PC-3 (cell line): ENCODE results near the gene ZNF316. TPM values are rescaled to one million over a fixed set of nuclear protein-coding genes. Genes with fewer than 3 reads are reported as not detected.

Experiments
- ATAC-seq: fragments of 200-7000 bp; cut with Tn5 transposase; 2 replicates; pipeline ENCODE4 v1.9.1; 2020; ENCODE audit warnings: mild to moderate bottlenecking, moderate library complexity
- BruUV-seq: library from RNA; stranded (reverse); fragments of 400-500 nt; replicated peaks from 2 replicates; lab custom pipeline; 2021; lab: Mats Ljungman, UMichigan
- CTCF ChIA-PET: fragments of 300-600 bp; sonication (Branson Sonifier 250); formaldehyde crosslinking; loops from one replicate; lab custom pipeline; 2022; ENCODE audit warnings: antibody characterized with exemption; lab: Charles Lee
- POLR2A ChIA-PET: fragments of 300-600 bp; sonication (Branson Sonifier 250); formaldehyde crosslinking; loops from one replicate; lab custom pipeline; 2022; ENCODE audit warnings: antibody characterized with exemption; ENCODE audit not compliant: unreplicated experiment; lab: Charles Lee
- DNase-seq: peaks from one replicate; pipeline ENCODE4 v3.0.0-alpha.2; 2015
- H2AFZ ChIP-seq: fragments of 300-600 bp; sonication (generic); 2 replicates; pipeline ENCODE4 v1.6.0; 2016; ENCODE audit warnings: antibody characterized with exemption, low read length
- H3F3A ChIP-seq: fragments of 300-600 bp; sonication (generic); one replicate; pipeline ENCODE4 v1.6.0; 2017; ENCODE audit warnings: antibody characterized with exemption, low read length, control low read depth, mild to moderate bottlenecking; ENCODE audit not compliant: unreplicated experiment
- H3K27ac ChIP-seq: fragments of 300-600 bp; sonication (generic); 2 replicates; pipeline ENCODE4 v1.5.1; 2016; ENCODE audit warnings: mild to moderate bottlenecking, low read length
- H3K27me3 ChIP-seq: fragments of 300-600 bp; sonication (generic); 2 replicates; pipeline ENCODE4 v1.6.1; 2016; ENCODE audit warnings: low read length, mixed read lengths
- H3K36me3 ChIP-seq: fragments of 300-600 bp; sonication (generic); 2 replicates; pipeline ENCODE4 v1.6.1; 2016; ENCODE audit warnings: low read depth, mixed run types, low read length, mixed read lengths
- H3K4me1 ChIP-seq: fragments of 300-600 bp; sonication (generic); 2 replicates; pipeline ENCODE4 v1.5.1; 2016; ENCODE audit warnings: low read length; ENCODE audit not compliant: insufficient read depth
- H3K4me2 ChIP-seq: fragments of 300-600 bp; sonication (generic); 2 replicates; pipeline ENCODE4 v1.6.0; 2016; ENCODE audit warnings: low read length
- H3K4me3 ChIP-seq: fragments of 300-600 bp; sonication (generic); 2 replicates; pipeline ENCODE4 v1.5.1; 2016; ENCODE audit warnings: mild to moderate bottlenecking, low read length, mixed read lengths
- H3K79me2 ChIP-seq: fragments of 300-600 bp; sonication (generic); 2 replicates; pipeline ENCODE4 v1.6.1; 2017; ENCODE audit warnings: low read length, mixed read lengths
- H3K9ac ChIP-seq: fragments of 300-600 bp; sonication (generic); 2 replicates; pipeline ENCODE4 v1.6.0; 2016; ENCODE audit warnings: mild to moderate bottlenecking, low read length
- H3K9me2 ChIP-seq: fragments of 300-600 bp; sonication (generic); replicated peaks from 2 replicates; pipeline ENCODE4 v1.6.1; 2016; ENCODE audit warnings: mixed run types, low read length, mixed read lengths
- H3K9me3 ChIP-seq: fragments of 300-600 bp; sonication (generic); 2 replicates; pipeline ENCODE4 v1.6.1; 2016; ENCODE audit warnings: low read length, mixed read lengths
- H4K20me1 ChIP-seq: fragments of 300-600 bp; sonication (generic); 2 replicates; pipeline ENCODE4 v1.6.1; 2016; ENCODE audit warnings: low read length, mixed read lengths
- EZH2 ChIP-seq: fragments of 300-600 bp; sonication (generic); IDR thresholded peaks from one replicate; pipeline ENCODE4 v1.6.1; 2017; ENCODE audit warnings: antibody characterized with exemption, mild to moderate bottlenecking, low read length; ENCODE audit not compliant: unreplicated experiment
- EZH2phosphoT487 ChIP-seq: fragments of 300-600 bp; sonication (generic); IDR thresholded peaks from 2 replicates; pipeline ENCODE4 v1.6.1; 2018; ENCODE audit warnings: mild to moderate bottlenecking, antibody characterized with exemption, low read length, borderline replicate concordance
- intact Hi-C: fragments of 100-400 bp; cut with micrococcal nuclease; formaldehyde crosslinking; loops from 2 replicates; pipeline ENCODE4 v1.9.0; 2023
- total RNA-seq: library from RNA; depleted of rRNA; stranded (reverse); fragments of >200 nt; gene quantifications from 2 replicates; pipeline ENCODE4 v1.2.3, GENCODE V29; 2014
- TF ChIP-seq, protein P1 (sequence below): fragments of 300-600 bp; sonication (generic); conservative IDR thresholded peaks from 2 replicates; pipeline ENCODE4 v1.5.1; 2017; ENCODE audit warnings: antibody characterized with exemption, low read depth, mild to moderate bottlenecking, low read length

ZNF316 gene
- total RNA-seq, 1 experiment from 2014 or later, result 17.5 TPM

DNA sequence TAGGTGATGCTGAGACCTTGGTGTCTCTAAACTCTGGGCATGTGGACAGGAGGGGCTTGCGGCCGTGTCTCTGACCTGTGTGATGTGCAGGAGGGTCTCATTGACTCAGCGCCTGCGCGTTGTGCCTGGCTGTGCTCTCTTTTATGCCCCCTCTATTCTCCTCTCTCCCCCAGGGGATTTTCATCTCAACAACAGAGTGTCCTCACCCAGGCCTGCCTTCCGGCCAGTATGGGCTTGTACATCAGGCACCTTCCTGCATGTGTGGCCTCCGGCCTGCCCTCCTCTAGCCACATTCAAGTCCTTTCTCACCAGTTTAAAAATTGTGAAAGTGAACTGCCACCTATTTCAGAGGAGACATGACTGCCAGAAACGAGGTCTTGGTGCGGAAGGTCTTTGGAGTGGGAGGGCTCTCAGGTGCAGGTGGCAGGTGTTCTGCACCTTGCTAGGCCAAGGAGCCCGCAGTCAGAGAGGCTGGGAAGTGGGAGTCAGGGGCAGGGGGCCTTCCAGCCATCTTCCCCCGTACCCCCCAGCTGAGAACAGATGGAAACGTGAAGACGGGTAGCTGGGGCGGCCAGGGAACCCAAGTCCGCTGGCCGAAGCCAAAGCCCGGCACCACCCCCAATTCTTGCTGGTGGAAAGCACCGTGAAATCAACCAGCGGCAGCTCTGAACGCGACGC is 47.8 kb upstream of the ZNF316 start:
- H3K4me3 ChIP-seq, result peak overlapping the region; percentile 57
- CTCF ChIA-PET, result interaction anchor here (0.6 kb wide), 1 partner anchor 40 kb away, joined by 5 read pairs; no protein-coding TSS in a partner anchor
- intact Hi-C loops, result no loop called here

DNA sequence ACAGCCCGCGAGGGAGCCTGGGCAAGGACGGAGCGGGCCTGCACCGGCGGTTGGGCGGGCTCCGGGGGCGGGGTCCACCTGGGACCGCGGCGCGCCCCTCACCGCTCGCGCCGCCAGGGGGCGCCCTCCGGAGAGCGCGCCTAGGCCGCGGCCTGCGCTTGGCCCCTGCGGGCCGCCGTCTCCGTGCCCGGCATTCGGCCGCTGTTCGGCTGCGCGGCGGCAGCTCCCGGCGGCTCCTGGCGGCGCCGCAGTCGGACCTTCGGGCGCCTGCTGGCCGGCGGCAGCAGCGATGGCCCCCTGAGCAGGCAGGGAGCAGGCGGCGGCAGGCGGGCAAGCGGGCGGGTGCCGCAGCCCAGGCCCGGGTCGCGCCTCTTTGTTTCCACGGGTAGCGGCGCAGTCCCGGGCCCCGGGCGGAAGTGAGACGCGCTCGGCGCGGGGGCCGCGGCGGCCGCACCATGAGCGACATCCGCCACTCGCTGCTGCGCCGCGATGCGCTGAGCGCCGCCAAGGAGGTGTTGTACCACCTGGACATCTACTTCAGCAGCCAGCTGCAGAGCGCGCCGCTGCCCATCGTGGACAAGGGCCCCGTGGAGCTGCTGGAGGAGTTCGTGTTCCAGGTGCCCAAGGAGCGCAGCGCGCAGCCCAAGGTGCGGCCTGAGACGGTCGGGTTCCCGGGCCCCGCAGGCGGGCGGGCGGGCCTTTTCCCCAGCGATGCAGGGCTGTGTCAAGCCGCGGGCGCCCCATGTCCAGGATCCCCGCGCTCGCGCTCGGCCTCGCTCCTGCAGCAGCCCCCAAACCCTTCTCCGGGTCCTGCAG is 47.1 kb upstream of the ZNF316 start, which contains the start of gene INTS15:
Gene INTS15 (plus strand): TSS at position 193 of the 816 bp plus-strand sequence. CDS start 263 bp downstream, at position 456.
- H3K9me3 ChIP-seq, result no peaks in the 10 kb centered on the region
- BruUV-seq, result no TSS peak
- no peaks in the 10 kb centered on the region; the same call in 1 of the 2 replicates for H3K4me1 ChIP-seq
- no peaks in the 10 kb centered on the region; the same call in 1 of the 2 replicates for H3K36me3 ChIP-seq
- DNase-seq, result peak; percentile 86
- no peak within 1 kb of the TSS for H3K27ac ChIP-seq
- ChIA-PET CTCF (interaction anchor here (1.1 kb wide), 1 partner anchor 13 kb away, joined by 3 read pairs; the partner anchor contains the start of gene ZDHHC4), POLR2A (interaction anchor here (0.6 kb wide), 1 partner anchor 16 kb away, joined by 4 read pairs; no protein-coding TSS in a partner anchor)
- peak within 1 kb of the TSS; percentile 97 for H3K4me2 ChIP-seq
- no peaks in the 10 kb centered on the region for H3F3A ChIP-seq
- peak within 1 kb of the TSS; percentile 99 for H3K4me3 ChIP-seq
- H2AFZ ChIP-seq, result peak within 1 kb of the TSS; percentile 90
- no peaks in the 10 kb centered on the region for H4K20me1 ChIP-seq
- H3K79me2 ChIP-seq, result peaks cover 16% of the 10 kb centered on the region
- no peaks in the 10 kb centered on the region for H3K27me3 ChIP-seq
- no peaks in the 10 kb centered on the region for H3K9me2 ChIP-seq
- intact Hi-C loops, result no loop called here
- peak within 1 kb of the TSS; percentile 82 for H3K9ac ChIP-seq
- peak; percentile 92 for ATAC-seq
- TF ChIP-seq EZH2phosphoT487 (no peak), EZH2 (no peak)
- TF ChIP-seq, protein P1, sequence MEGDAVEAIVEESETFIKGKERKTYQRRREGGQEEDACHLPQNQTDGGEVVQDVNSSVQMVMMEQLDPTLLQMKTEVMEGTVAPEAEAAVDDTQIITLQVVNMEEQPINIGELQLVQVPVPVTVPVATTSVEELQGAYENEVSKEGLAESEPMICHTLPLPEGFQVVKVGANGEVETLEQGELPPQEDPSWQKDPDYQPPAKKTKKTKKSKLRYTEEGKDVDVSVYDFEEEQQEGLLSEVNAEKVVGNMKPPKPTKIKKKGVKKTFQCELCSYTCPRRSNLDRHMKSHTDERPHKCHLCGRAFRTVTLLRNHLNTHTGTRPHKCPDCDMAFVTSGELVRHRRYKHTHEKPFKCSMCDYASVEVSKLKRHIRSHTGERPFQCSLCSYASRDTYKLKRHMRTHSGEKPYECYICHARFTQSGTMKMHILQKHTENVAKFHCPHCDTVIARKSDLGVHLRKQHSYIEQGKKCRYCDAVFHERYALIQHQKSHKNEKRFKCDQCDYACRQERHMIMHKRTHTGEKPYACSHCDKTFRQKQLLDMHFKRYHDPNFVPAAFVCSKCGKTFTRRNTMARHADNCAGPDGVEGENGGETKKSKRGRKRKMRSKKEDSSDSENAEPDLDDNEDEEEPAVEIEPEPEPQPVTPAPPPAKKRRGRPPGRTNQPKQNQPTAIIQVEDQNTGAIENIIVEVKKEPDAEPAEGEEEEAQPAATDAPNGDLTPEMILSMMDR, result 0 out of 2 replicates have a peak, but pooled peaks have one; percentile 32

More for the DNA sequence above, 47.8 kb upstream of the ZNF316 start:
- TF ChIP-seq EZH2phosphoT487 (no peak), EZH2 (no peak)
- TF ChIP-seq, protein P1, result no peak
- Histone ChIP-seq H2AFZ (peak overlapping the region; percentile 90), H3K9ac (no peak overlapping the region), H3K27ac (no peak overlapping the region), H3K27me3 (no peaks in the 10 kb centered on the region), H3K36me3 (no peaks in the 10 kb centered on the region), H3K4me2 (peak overlapping the region; percentile 81), H4K20me1 (no peaks in the 10 kb centered on the region), H3K79me2 (peaks cover 16% of the 10 kb centered on the region), H3F3A (no peaks in the 10 kb centered on the region), H3K4me1 (no peaks in the 10 kb centered on the region; the same call in 1 of the 2 replicates), H3K9me2 (no peaks in the 10 kb centered on the region), H3K9me3 (no peaks in the 10 kb centered on the region)
- POLR2A ChIA-PET, result interaction anchor here (0.5 to 0.6 kb wide), 2 partner anchors 15 to 39 kb away, joined by 4 read pairs; no protein-coding TSS in a partner anchor
- no peak for ATAC-seq
- no TSS peak for BruUV-seq
- DNase-seq, result no peak
